HCT116 (cell line): ENCODE results near the gene C3orf70. TPM values are rescaled to one million over a fixed set of nuclear protein-coding genes. Genes with fewer than 3 reads are reported as not detected.

Experiments used
- ATAC-seq: fragments of 200-7000 bp; cut with Tn5 transposase; 2 replicates; pipeline ENCODE4 v1.9.1; 2020; ENCODE audit warnings: mild to moderate bottlenecking, moderate library complexity
- BruUV-seq: library from RNA; stranded (reverse); fragments of 400-500 nt; replicated peaks from 2 replicates; lab custom pipeline; 2021; lab: Mats Ljungman, UMichigan
- CTCF ChIA-PET: fragments of 300-600 bp; sonication (Branson Sonifier 250); formaldehyde crosslinking; loops from one replicate; lab custom pipeline; 2021; ENCODE audit warnings: antibody characterized with exemption; lab: Charles Lee
- POLR2A ChIA-PET: fragments of 300-600, 350-600 bp; sonication (Branson Sonifier 250); formaldehyde crosslinking; loops from one replicate; lab custom pipeline; 2021; ENCODE audit warnings: antibody characterized with exemption; lab: Charles Lee
- RAD21 ChIA-PET, 2 experiments: fragments of 300-600 bp; sonication (Branson Sonifier 250); formaldehyde crosslinking; loops; one replicate each; lab custom pipeline; 2023; ENCODE audit warnings: low total read pairs in 2 of 2; ENCODE audit not compliant: uncharacterized antibody in 2 of 2, unreplicated experiment in 2 of 2, low non-redundant PET in 1 of 2; lab: Charles Lee
- DNase-seq: peaks from one replicate; pipeline ENCODE4 v3.0.0-alpha.2; 2010; ENCODE audit warnings: low read depth, low spot score
- H2AFZ ChIP-seq: fragments of 200-600 bp; shearing (Covaris generic), sonication (generic); 2 replicates; pipeline ENCODE4 v1.6.1; 2017; ENCODE audit warnings: low read depth, mixed run types, mixed read lengths, antibody characterized with exemption, low read length; ENCODE audit not compliant: poor library complexity, severe bottlenecking
- H3K27ac ChIP-seq: 2 replicates; pipeline ENCODE4 v1.5.1; 2012; ENCODE audit warnings: low read depth, low read length
- H3K27me3 ChIP-seq: fragments of 200-600 bp; sonication (generic); 2 replicates; pipeline ENCODE4 v1.6.1; 2016; ENCODE audit warnings: mixed run types, low read length, mixed read lengths; ENCODE audit not compliant: insufficient read depth
- H3K36me3 ChIP-seq, 2 experiments: fragments of 200-500 bp in 1 of 2; fragments of 200-600 bp in 1 of 2; sonication (Bioruptor generic) in 1 of 2; sonication (generic) in 1 of 2; 2 replicates each; pipeline versions ENCODE4 v1.5.1 to v1.6.1; 2014 to 2016; ENCODE audit warnings: low read length in 2 of 2, inconsistent platforms in 1 of 2, mixed read lengths in 1 of 2, mixed run types in 1 of 2; ENCODE audit not compliant: insufficient read depth in 2 of 2, control insufficient read depth in 1 of 2
- H3K4me1 ChIP-seq, 2 experiments: fragments of 200-600 bp in 1 of 2; sonication (generic) in 1 of 2; 2 replicates each; pipeline versions ENCODE4 v1.5.1 to v1.6.1; 2012 to 2017; ENCODE audit warnings: low read length in 2 of 2, inconsistent platforms in 1 of 2, mild to moderate bottlenecking in 1 of 2, mixed read lengths in 1 of 2, mixed run types in 1 of 2, moderate library complexity in 1 of 2; ENCODE audit not compliant: insufficient read depth in 2 of 2, control insufficient read depth in 1 of 2
- H3K4me2 ChIP-seq: fragments of 200-600 bp; sonication (generic); 2 replicates; pipeline ENCODE4 v1.6.1; 2017; ENCODE audit warnings: mixed run types, low read length, mixed read lengths
- H3K4me3 ChIP-seq, 2 experiments: fragments of 200-600 bp in 1 of 2; sonication (generic) in 1 of 2; replicated peaks in 1 of 2; 2 replicates each; pipeline ENCODE4 v1.5.1; 2011 to 2016; ENCODE audit warnings: low read length in 2 of 2, control low read depth in 1 of 2, low read depth in 1 of 2, mild to moderate bottlenecking in 1 of 2, mixed read lengths in 1 of 2, mixed run types in 1 of 2
- H3K79me2 ChIP-seq: fragments of 200-600 bp; sonication (generic); 2 replicates; pipeline ENCODE4 v1.6.1; 2017; ENCODE audit warnings: mild to moderate bottlenecking, mixed run types, low read length, moderate library complexity, mixed read lengths; ENCODE audit not compliant: insufficient read depth
- H3K9ac ChIP-seq: fragments of 200-600 bp; sonication (generic); 2 replicates; pipeline ENCODE4 v1.6.1; 2016; ENCODE audit warnings: low read length, mixed read lengths
- H3K9me2 ChIP-seq: fragments of 200-600 bp; sonication (generic), shearing (Covaris generic); 2 replicates; pipeline ENCODE4 v1.6.1; 2017; ENCODE audit warnings: mixed run types, mild to moderate bottlenecking, moderate library complexity; ENCODE audit not compliant: insufficient read depth
- H3K9me3 ChIP-seq, 2 experiments: fragments of 200-500 bp in 1 of 2; fragments of 200-600 bp in 1 of 2; sonication (Bioruptor generic) in 1 of 2; sonication (generic) in 1 of 2; 2 replicates each; pipeline ENCODE4 v1.6.1; 2014 to 2017; ENCODE audit warnings: low read length in 2 of 2, mixed read lengths in 2 of 2, inconsistent platforms in 1 of 2, low read depth in 1 of 2, mild to moderate bottlenecking in 1 of 2, mixed run types in 1 of 2, moderate library complexity in 1 of 2; ENCODE audit not compliant: control insufficient read depth in 1 of 2, insufficient read depth in 1 of 2
- H4K20me1 ChIP-seq: fragments of 200-600 bp; sonication (generic), shearing (Covaris generic); 2 replicates; pipeline ENCODE4 v1.6.1; 2017; ENCODE audit warnings: mixed run types, mild to moderate bottlenecking, moderate library complexity; ENCODE audit not compliant: insufficient read depth
- ATF3 ChIP-seq: IDR thresholded peaks from 2 replicates; pipeline ENCODE4 v1.6.1; 2012
- CBX3 ChIP-seq: IDR thresholded peaks from 2 replicates; pipeline ENCODE4 v1.6.1; 2012; ENCODE audit warnings: low read depth
- ELF1 ChIP-seq: IDR thresholded peaks from 2 replicates; pipeline ENCODE4 v1.6.1; 2012; ENCODE audit warnings: low read depth, borderline replicate concordance
- EZH2 ChIP-seq: fragments of 200-600 bp; sonication (generic); IDR thresholded peaks from 2 replicates; pipeline ENCODE4 v1.6.1; 2017; ENCODE audit warnings: antibody characterized with exemption, mixed run types
- EZH2phosphoT487 ChIP-seq: fragments of 200-600 bp; IDR thresholded peaks from 2 replicates; pipeline ENCODE4 v1.6.1; 2018; ENCODE audit warnings: antibody characterized with exemption, borderline replicate concordance
- JUND ChIP-seq: IDR thresholded peaks from 2 replicates; pipeline ENCODE4 v1.6.1; 2012
- POLR2AphosphoS5 ChIP-seq: IDR thresholded peaks from 2 replicates; pipeline ENCODE4 v1.6.1; 2011; ENCODE audit warnings: mild to moderate bottlenecking, low read depth, low read length, moderate library complexity
- RAD21 ChIP-seq: IDR thresholded peaks from 2 replicates; pipeline ENCODE4 v1.6.1; 2012; ENCODE audit warnings: low read depth, mild to moderate bottlenecking
- REST ChIP-seq: IDR thresholded peaks from 2 replicates; pipeline ENCODE4 v1.6.1; 2012; ENCODE audit warnings: low read depth
- SIN3A ChIP-seq: IDR thresholded peaks from 2 replicates; pipeline ENCODE4 v1.6.1; 2012; ENCODE audit warnings: low read depth
- SP1 ChIP-seq: IDR thresholded peaks from 2 replicates; pipeline ENCODE4 v1.6.1; 2012; ENCODE audit warnings: low read depth
- TCF7L2 ChIP-seq: IDR thresholded peaks from 2 replicates; pipeline ENCODE4 v1.7.0; 2011; ENCODE audit warnings: borderline replicate concordance, inconsistent platforms; ENCODE audit not compliant: insufficient read depth, insufficient read length; ENCODE audit errors: extremely low read depth
- intact Hi-C: fragments of 100-400 bp; cut with micrococcal nuclease; formaldehyde crosslinking; loops from 2 replicates; pipeline ENCODE4 v1.10.0; 2022
- total RNA-seq: library from RNA; stranded (reverse); gene quantifications from one replicate; pipeline ENCODE4 v1.2.1, GENCODE V29; 2021; ENCODE audit not compliant: unreplicated experiment
- TF ChIP-seq, protein P1 (sequence below), 3 experiments: fragments of 200-600 bp in 1 of 3; sonication (generic) in 1 of 3; IDR thresholded peaks in 2 of 3; conservative IDR thresholded peaks in 1 of 3; 2 replicates each; pipeline ENCODE4 v1.5.1; 2012 to 2017; ENCODE audit warnings: low read depth in 2 of 3, low read length in 2 of 3, antibody characterized with exemption in 1 of 3, borderline replicate concordance in 1 of 3, control low read depth in 1 of 3, mild to moderate bottlenecking in 1 of 3, mixed read lengths in 1 of 3, mixed run types in 1 of 3, moderate library complexity in 1 of 3; ENCODE audit not compliant: insufficient read depth in 1 of 3
- TF ChIP-seq, protein P2 (sequence below): IDR thresholded peaks from 2 replicates; pipeline ENCODE4 v1.6.1; 2012

C3orf70 gene
- total RNA-seq, 1 experiment from 2014 or later: not detected

DNA sequence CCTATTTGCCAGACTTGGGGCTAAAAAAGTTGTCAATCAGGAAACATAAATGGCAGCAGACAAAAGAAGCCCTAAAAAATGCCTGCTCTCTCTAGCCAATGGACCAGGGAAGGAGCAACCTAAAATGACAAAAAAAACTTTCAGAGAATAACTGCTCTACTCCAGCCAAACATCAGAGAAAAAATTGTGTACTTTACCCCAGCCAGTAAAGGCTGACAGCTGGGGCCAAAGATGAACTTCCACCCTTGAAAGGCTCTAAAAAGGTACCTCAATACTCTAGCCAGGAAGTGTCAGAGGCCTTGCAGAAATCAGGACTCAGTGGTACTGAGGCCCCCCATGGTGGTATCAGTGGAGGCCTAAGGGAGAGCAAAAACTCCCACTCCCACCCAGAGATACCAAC, 18.4 kb downstream of the C3orf70 start:
- Histone ChIP-seq H3K4me3 (no peak overlapping the region), H3K79me2 (no peaks in the 10 kb centered on the region), H3K9ac (no peak overlapping the region), H3K4me1 (no peaks in the 10 kb centered on the region), H4K20me1 (no peaks in the 10 kb centered on the region), H2AFZ (no peak overlapping the region), H3K27me3 (no peaks in the 10 kb centered on the region), H3K9me2 (no peaks in the 10 kb centered on the region), H3K27ac (no peak overlapping the region), H3K36me3 (no peaks in the 10 kb centered on the region), H3K4me2 (no peak overlapping the region), H3K9me3 (no peaks in the 10 kb centered on the region)
- no peak for DNase-seq
- ChIA-PET CTCF (no interaction called here), RAD21 (no interaction called here), POLR2A (no interaction called here)
- BruUV-seq: no TSS peak
- no peak for TF ChIP-seq JUND
- TF ChIP-seq, all 23 proteins: peak for 0
- ATAC-seq: no peak
- intact Hi-C loops: no loop called here

- no peaks in the 10 kb centered on the region for H3K9me2 ChIP-seq
- RAD21 ChIA-PET: no interaction called here
- CTCF ChIA-PET: no interaction called here
- H3K9ac ChIP-seq: no peak overlapping the region
- no peak overlapping the region for H3K27ac ChIP-seq
- H3K36me3 ChIP-seq: no peaks in the 10 kb centered on the region
- no peak overlapping the region for H3K4me2 ChIP-seq
- no peak for ATAC-seq
- H3K9me3 ChIP-seq: no peaks in the 10 kb centered on the region
- no peak for DNase-seq
- H4K20me1 ChIP-seq: no peaks in the 10 kb centered on the region
- no peak overlapping the region for H2AFZ ChIP-seq
- intact Hi-C loops: no loop called here
- H3K79me2 ChIP-seq: no peaks in the 10 kb centered on the region
- no peaks in the 10 kb centered on the region for H3K27me3 ChIP-seq
- no peaks in the 10 kb centered on the region for H3K4me1 ChIP-seq
- no TSS peak for BruUV-seq
- no peak overlapping the region for H3K4me3 ChIP-seq
- POLR2A ChIA-PET: no interaction called here
- TF ChIP-seq SP1: no peak
- no peak for TF ChIP-seq SIN3A
- TF ChIP-seq CBX3: no peak
- TF ChIP-seq EZH2: no peak
- TF ChIP-seq ATF3: no peak
- no peak for TF ChIP-seq TCF7L2
- no peak for TF ChIP-seq ELF1
- TF ChIP-seq, protein P1, sequence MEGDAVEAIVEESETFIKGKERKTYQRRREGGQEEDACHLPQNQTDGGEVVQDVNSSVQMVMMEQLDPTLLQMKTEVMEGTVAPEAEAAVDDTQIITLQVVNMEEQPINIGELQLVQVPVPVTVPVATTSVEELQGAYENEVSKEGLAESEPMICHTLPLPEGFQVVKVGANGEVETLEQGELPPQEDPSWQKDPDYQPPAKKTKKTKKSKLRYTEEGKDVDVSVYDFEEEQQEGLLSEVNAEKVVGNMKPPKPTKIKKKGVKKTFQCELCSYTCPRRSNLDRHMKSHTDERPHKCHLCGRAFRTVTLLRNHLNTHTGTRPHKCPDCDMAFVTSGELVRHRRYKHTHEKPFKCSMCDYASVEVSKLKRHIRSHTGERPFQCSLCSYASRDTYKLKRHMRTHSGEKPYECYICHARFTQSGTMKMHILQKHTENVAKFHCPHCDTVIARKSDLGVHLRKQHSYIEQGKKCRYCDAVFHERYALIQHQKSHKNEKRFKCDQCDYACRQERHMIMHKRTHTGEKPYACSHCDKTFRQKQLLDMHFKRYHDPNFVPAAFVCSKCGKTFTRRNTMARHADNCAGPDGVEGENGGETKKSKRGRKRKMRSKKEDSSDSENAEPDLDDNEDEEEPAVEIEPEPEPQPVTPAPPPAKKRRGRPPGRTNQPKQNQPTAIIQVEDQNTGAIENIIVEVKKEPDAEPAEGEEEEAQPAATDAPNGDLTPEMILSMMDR (IDR thresholded peaks at IDR 0.05 in 2 of 3, conservative IDR thresholded peaks at IDR 0.05 in 1 of 3; ENCODE audit: borderline replicate concordance in 1 of 3, insufficient read depth in 1 of 3, low read depth in 2 of 3, low read length in 2 of 3): no peak
- no peak for TF ChIP-seq POLR2AphosphoS5
- TF ChIP-seq, protein P2, sequence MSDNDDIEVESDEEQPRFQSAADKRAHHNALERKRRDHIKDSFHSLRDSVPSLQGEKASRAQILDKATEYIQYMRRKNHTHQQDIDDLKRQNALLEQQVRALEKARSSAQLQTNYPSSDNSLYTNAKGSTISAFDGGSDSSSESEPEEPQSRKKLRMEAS: no peak
- TF ChIP-seq RAD21: no peak
- no peak for TF ChIP-seq REST
- TF ChIP-seq EZH2phosphoT487: no peak
Measured at GRCh38 chr3:185131602-185132256, 21.1 kb downstream of the C3orf70 start.
